Left renal cortex interstitium (tissue), 4 donors: ENCODE data around the gene SVOP. TPM values are rescaled to one million over a fixed set of nuclear protein-coding genes. Genes with fewer than 3 reads are reported as not detected.
"Not testable (repeated sequence)": the region's sequence is repeated elsewhere in the genome, so short reads cannot be mapped to it uniquely, and the experiment has no call there.

ENCODE experiments used
- DNase-seq, 4 donors: peaks; one replicate each; pipeline ENCODE4 v3.0.0-alpha.2; 2013; ENCODE audit warnings: low read depth in 4 of 4, low spot score in 2 of 4, missing footprints in 1 of 4
- polyA plus RNA-seq, 4 donors: library from polyadenylated mRNA; unstranded; fragments of 120-200 nt; gene quantifications; one replicate each; pipeline ENCODE4 v1.2.1, GENCODE V29; 2013; ENCODE audit not compliant: insufficient read length in 4 of 4

Gene SVOP
- polyA plus RNA-seq, 4 donors: 0.06 to 0.11 (median 0.09) TPM; not detected in 1

DNA sequence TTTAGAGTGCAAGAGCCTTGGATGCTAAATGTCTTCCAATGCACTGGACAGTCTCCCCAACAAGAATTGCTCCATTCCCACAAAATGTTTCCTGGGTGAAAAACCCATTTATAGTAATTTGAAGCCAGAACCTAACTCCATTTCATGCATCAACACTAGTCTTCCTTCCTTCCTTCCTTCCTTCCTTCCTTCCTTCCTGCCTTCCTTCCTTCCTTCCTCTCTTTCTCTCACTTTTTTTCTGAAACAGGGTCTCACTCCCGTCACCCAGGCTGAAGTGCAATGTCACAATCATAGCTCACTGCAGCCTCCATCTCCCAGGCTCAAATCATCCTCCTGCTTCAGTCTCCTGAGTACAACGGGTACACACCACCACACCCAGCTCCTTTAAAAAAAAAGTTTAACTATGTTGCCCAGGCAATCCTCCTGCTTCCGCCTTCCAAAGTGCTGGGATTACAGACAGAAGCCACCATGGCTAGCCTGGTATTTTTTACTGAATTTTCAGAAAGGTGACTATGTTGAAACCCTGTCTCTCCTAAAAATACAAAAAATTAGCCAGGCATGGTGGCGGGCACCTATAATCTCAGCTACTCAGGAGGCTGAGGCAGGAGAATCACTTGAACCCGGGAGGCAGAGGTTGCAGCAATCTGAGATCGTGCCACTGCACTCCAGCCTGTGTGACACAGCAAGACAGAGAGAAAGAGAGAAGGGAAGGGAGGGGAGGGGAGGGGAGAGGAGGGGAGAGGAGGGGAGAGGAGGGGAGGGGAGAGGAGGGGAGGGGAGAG, 161.5 kb downstream of the SVOP start:
- DNase-seq: not testable (repeated sequence)

GRCh38 chr12:108858311-108859074, 162.4 kb downstream of the SVOP start:
- no peak for DNase-seq

Other genes starting within 250 kb of the SVOP start
- gene SSH1, start 163.5 kb downstream of the SVOP start, polyA plus RNA-seq: 10 to 100 TPM; 16.8 to 26.8 (median 22.0) TPM
- gene DAO, start 141.0 kb downstream of the SVOP start, polyA plus RNA-seq: 1 to 10 TPM in 3 of 4 donors, under 1 TPM in 1; 0.87 to 1.8 (median 1.4) TPM
- gene USP30, start 31.5 kb upstream of the SVOP start, polyA plus RNA-seq: 10 to 100 TPM; 23.3 to 30.5 (median 26.9) TPM
- 10 to 100 TPM; 30.2 to 36.1 (median 32.5) TPM for gene ALKBH2, start 72.4 kb upstream of the SVOP start, polyA plus RNA-seq
- gene UNG, start 76.5 kb upstream of the SVOP start, polyA plus RNA-seq: 10 to 100 TPM; 63.4 to 69.3 (median 67.0) TPM
- gene ACACB, start 95.5 kb upstream of the SVOP start, polyA plus RNA-seq: 10 to 100 TPM; 14.4 to 28.9 (median 21.5) TPM